NCI-H128 (cell line): Measurements from ENCODE around the gene PTH1R.
A peak's percentile ranks its signal among the peaks of the same experiment; 100 is the strongest.
"Not testable (repeated sequence)": the region's sequence is repeated elsewhere in the genome, so short reads cannot be mapped to it uniquely, and the experiment has no call there.

Experiments
- DNase-seq: peaks from one replicate; lab custom pipeline; 2025; ENCODE audit not compliant: unreplicated experiment; lab: John Stamatoyannopoulos, UW

The PTH1R gene

GRCh38 chr3:46910166-46910760 is 32.7 kb downstream of the PTH1R start:
- DNase-seq = no peak

GRCh38 chr3:46910914-46911313 is 33.4 kb downstream of the PTH1R start:
- not testable (repeated sequence) for DNase-seq

GRCh38 chr3:46912986-46913385 is 35.5 kb downstream of the PTH1R start:
- no peak for DNase-seq

- DNase-seq = peak; percentile 64
Measured at GRCh38 chr3:46913644-46914043, 36.1 kb downstream of the PTH1R start.

GRCh38 chr3:46914849-46915248 is 37.3 kb downstream of the PTH1R start:
- DNase-seq = no peak

- DNase-seq = no peak
Measured at GRCh38 chr3:46915297-46915822, 37.8 kb downstream of the PTH1R start.

GRCh38 chr3:46916278-46916677 is 38.8 kb downstream of the PTH1R start:
- DNase-seq = no peak

- DNase-seq = no peak
Measured at GRCh38 chr3:46916799-46917198, 39.3 kb downstream of the PTH1R start.

GRCh38 chr3:46917257-46917656 is 39.7 kb downstream of the PTH1R start:
- no peak for DNase-seq

GRCh38 chr3:46918202-46918601 is 40.7 kb downstream of the PTH1R start:
- DNase-seq = no peak

GRCh38 chr3:46918634-46919033 is 41.1 kb downstream of the PTH1R start:
- DNase-seq = no peak

- DNase-seq = no peak
Measured at GRCh38 chr3:46921041-46921440, 43.5 kb downstream of the PTH1R start.

GRCh38 chr3:46921871-46922271 is 44.4 kb downstream of the PTH1R start:
- no peak for DNase-seq

GRCh38 chr3:46922426-46922825 is 44.9 kb downstream of the PTH1R start:
- no peak for DNase-seq

GRCh38 chr3:46922871-46923558 is 45.5 kb downstream of the PTH1R start:
- no peak for DNase-seq

GRCh38 chr3:46923559-46924350 is 46.2 kb downstream of the PTH1R start:
- DNase-seq = no peak

- DNase-seq = no peak
Measured at GRCh38 chr3:46924921-46925584, 47.5 kb downstream of the PTH1R start.

GRCh38 chr3:46925585-46925934 is 48.0 kb downstream of the PTH1R start:
- DNase-seq = no peak

- no peak for DNase-seq
Measured at GRCh38 chr3:46926039-46926438, 48.5 kb downstream of the PTH1R start.

GRCh38 chr3:46926447-46926846 is 48.9 kb downstream of the PTH1R start:
- no peak for DNase-seq
